NCI-H510A treated with DMSO at 0.1 percent for 48 hours (cell line): Measurements from ENCODE around the gene TCF20.

Experiments
- DNase-seq: peaks from one replicate; lab custom pipeline; 2025; lab: John Stamatoyannopoulos, UW

TCF20 gene

GRCh38 chr22:42258126-42258525, 12.3 kb downstream of the TCF20 start:
- DNase-seq = no peak

GRCh38 chr22:42257386-42257785, 13.1 kb downstream of the TCF20 start:
- no peak for DNase-seq

DNA sequence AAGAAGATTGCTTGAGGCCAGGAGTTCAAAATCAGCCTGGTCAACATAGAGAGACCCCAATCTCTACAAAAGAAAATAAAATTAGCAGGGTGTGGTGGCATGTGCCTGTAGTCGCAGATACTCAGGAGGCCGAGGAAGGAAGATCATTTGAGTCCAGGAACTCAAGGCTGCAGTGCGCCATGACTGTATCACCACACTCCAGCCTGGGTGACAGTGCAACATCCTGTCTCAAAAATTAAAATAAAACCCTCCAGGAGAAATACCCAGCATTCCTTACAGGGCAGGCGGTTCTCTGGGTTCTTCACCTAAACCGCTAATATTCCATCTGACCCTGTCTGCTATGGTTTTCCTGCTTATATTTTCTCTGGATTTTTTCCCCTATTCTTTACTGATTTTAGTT, 13.5 kb downstream of the TCF20 start:
- DNase-seq = no peak

DNA sequence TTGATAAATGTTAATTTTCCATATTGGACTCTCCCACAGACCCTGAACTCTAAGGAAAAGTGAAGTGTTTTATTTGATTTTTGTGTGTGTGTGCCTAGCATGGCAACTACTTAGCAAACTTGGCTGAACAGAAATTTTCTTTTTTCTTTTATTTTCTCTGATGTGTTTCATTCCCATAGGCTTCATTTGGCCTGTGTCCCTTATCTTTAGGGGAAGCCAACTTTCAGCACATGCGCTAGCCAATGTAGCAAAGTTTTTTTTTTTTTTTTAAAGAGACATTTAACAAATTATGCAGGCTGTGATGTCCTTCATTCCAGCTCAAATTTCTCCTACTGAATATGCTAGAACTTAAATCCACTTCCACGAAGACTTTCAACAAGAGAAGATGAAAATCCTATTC, 14.2 kb downstream of the TCF20 start:
- DNase-seq = no peak

DNA sequence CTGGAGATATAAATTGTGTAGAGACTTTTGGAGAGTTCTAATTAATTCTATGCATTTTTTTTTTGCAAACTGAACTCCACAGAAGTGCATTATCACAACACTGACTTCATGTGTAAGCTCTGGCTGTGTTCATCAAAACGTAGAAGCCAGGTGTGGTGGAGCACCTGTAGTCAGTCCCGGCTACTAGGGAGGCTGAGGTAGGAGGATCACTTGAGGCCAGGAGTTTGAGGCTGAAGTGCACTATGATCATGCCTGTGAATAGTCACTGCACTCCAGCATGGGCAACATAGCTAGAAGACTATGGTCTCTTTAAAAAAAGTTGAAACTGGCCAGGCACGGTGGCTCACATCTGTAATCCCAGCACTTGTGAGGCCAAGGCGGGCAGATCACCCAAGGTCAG, 20.6 kb downstream of the TCF20 start:
- no peak for DNase-seq

DNA sequence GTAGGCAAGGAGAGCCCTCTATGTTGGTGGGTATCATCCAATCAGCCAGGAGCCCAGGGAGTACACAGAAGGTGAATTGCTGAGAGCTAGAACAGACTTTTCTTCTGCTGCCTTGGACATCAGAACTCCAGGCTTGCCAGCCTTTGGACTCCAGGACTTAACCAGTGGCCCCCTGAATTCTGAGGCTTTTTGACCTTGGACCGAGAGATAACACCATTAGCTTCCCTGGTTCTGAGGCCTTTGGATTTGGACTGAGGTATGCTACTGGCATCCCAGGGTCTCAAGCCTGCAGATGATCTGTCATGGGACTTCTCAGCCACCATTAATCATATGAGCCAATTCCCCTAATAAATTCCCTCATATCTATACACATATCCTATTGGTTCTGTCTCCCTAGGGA, 21.5 kb downstream of the TCF20 start:
- no peak for DNase-seq

- no peak for DNase-seq
Measured at GRCh38 chr22:42247596-42247995, 22.9 kb downstream of the TCF20 start.

DNA sequence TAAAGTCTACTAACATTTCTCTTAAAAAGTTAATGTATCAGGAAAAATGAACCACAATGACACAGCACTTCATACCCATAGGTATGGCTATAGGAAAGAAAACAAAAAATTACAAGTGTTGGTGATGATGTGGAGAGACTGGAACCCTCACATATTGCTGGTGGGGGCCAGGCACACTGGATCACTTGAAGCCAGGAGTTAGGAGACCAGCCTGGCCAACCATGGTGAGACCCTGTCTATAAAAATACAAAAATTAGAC, 26.7 kb downstream of the TCF20 start:
- DNase-seq = no peak

GRCh38 chr22:42236848-42237247, 33.6 kb downstream of the TCF20 start:
- DNase-seq = no peak

DNA sequence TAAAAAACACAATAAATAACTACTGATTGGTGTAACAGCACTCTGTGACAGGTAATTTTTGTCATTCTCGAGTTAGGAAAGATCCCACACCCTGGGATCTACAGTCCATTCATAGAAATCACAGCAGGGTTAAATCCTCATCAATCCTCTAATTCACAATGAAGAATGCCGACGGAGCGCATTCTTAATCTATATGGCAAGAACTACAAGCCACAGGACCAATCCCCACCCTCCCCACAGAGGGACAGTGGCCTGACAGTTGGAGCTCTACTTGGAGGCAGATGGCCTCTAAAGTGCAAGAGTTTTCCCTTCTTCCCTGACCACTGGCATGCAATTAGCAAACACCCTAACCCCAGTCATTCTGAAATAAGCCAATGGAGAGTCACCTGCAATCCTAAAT, 34.2 kb downstream of the TCF20 start:
- no peak for DNase-seq

DNA sequence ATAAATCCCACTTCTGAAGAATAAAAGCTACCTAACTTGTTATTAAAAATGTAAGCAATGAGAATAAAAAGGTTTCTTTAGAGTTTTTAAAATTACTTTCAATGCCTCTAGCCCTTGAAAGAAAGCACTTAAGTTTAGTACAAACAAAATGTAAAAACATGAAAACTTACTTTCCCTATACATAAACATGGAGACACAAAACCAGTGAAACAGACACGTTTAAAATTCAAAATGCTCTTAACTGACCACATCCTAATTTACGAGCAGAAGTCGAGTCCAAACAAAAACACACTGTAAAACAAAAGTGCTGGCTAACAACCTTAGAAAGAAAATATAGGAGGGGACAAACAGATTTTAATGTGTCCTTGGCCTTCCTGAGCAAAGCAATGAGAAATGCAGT, 36.6 kb downstream of the TCF20 start:
- no peak for DNase-seq

GRCh38 chr22:42231929-42232328, 38.5 kb downstream of the TCF20 start:
- no peak for DNase-seq

DNA sequence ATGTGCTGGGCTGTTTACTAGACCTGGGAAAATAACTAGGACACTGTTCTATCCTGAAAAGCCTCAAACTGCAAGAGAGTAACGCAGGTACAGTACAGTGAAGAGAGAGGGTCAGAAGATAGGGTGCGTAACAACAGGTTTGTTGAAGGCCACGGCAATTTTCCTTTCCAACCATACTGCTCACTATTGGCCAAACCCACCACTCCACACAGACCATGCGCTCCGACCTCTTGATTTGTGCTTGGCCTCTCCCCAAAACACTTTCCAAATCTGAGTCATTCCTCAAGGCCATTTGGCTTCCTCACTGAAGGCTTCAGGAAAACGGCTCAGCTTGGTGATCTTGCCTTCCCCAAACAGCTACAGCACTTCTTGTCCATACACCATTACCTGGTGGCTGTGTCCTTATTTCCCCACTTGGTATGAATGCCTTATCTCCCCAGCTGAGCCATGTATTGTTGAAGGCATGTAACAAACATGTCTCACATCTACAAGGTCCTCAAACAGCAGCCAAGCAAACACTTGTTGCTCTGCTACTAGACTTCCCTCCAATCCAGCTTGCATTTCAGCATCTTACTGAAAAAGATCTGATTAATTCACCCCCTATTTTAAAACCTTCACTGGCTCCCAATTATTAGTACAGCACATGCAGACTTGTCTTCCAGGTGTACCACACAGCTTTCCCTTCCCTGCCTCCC, 40.9 kb downstream of the TCF20 start:
- DNase-seq = no peak

- DNase-seq = peak; percentile 4
Measured at GRCh38 chr22:42228483-42228882, 42.0 kb downstream of the TCF20 start.

DNA sequence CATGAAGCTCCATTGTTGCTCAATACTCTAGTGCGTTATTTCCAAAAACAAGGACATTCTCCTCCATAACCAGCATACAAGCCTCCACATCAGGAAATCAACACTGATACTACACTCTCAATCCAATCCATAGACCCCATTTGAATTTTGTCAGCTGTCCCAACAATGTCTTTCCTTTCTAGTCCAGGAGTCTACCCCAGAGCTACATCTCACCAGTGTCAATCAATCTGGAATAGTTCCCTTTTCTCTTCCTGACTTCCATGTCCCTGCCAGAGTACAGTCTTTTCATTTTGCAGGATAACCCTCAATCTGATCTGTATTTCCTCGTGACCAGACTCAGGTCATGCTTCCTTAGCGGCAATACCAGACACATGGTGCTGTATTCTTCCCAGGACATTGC, 43.0 kb downstream of the TCF20 start:
- no peak for DNase-seq

- DNase-seq = no peak
Measured at GRCh38 chr22:42225841-42226240, 44.6 kb downstream of the TCF20 start.

DNA sequence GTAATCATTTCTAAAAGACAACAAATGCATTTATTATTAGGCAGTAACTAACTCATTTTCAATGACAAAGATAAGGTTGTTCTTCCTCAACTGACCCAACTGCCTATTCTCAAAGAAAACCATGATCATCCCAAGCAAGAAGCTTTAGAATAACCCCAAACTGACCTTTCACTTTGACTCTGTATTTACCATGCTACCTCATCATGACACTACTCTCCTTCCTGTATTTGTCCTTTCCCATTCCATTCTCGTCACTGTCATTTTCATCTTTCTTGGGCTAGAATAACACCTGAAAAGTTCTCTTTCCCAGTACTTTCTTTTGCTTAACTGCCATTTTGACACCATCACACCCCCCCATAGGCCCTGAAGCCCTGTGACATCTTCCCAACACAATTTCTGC, 48.3 kb downstream of the TCF20 start:
- no peak for DNase-seq
